NCI-H524 treated with DMSO at 0.1 percent for 48 hours (cell line): ENCODE measurements around the gene BDKRB1.

Source experiments
- DNase-seq: peaks from one replicate; lab custom pipeline; 2025; lab: John Stamatoyannopoulos, UW

Gene BDKRB1

DNA sequence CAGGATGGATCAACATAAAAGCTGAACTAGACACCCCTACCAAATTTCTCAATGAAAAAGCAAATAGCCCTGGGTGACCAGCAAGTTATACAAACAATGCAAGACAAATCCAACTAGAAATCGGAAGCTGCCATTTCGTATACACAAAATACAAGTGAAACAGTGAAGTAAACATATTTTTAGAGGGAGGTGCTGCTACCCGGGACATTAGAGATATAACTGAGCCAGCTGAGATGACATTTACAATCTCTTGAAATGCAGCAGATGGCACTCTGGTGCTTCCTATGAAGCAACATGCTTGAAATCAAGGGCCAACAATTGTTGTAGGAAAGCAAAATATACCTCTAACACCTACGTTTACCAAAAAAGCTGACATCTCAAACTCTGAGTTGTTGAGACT lies 25.5 kb downstream of the BDKRB1 start:
- DNase-seq = no peak

DNA sequence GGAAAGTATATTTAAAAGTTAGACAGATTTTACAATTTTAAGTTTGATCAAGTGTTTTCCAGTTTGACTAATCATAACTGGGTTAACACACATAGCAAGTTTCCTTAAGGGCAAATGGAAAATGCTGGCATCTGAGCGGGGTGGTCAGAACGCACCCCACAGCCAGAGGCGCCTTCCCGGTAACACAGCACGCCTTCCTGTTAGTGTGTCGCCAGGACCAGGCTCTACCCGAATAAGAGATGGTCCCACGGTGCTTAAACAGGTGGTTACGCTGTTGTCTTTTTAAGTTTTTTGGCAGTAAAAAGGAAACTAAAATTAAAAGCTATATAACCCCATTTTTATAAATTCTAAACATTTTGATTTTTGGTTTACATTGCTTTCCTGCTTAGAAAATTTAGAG lies 28.0 kb downstream of the BDKRB1 start:
- no peak for DNase-seq

DNA sequence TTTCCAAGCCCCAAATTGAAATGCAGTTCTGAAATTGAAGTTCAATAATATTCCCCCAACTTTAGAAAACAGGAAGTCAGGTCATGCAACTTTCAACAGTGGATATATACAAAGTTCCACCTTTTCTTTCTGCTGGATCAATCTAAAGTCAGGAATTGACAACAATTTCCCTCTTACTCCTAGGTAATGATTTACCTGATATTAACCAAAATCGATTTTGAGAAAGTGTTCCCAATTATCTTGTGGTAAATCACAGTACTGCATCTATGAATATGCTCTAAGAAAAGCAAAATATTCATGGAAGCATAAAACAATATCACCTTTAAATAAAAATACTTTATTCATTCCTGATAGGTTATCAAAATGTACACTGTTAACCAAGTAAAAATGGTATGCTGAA lies 28.4 kb downstream of the BDKRB1 start:
- DNase-seq = no peak

DNA sequence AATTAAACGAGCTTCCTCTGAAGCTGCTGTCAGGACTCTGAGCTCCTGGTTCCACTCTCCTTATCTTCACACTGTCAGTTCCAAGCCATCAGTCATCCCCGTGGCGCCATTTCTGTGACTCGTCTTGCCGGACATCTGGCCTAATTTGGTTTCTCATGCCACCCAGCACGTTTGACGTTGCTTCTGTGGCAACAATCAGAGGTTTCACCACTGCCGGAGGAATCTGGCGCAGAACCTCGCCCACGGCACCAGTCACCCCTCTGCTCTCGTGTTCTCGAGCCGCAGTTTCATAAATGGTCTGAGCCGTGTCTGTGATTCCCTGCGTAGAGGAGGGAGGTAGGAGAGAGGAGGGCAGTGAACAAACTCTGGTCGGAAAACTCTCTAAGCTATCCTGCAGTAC lies 29.7 kb downstream of the BDKRB1 start:
- no peak for DNase-seq

DNA sequence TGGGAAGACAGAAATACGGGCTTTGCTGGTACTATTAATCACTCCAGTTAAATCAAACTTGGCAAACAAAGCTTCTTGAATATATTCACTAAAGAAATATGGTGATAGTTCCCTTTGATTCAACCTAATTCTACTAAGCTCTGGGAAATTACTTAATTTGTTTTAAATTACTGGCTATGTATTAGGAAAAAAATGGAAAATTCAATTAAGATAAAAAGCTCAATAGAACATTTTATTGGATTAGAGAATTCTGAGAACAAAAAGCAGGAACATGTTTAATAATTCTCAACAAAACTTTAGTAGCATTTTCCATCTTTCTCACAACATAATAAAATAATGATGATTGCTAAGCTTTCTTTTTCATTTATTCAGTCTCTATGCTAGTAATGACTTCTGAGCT lies 30.2 kb downstream of the BDKRB1 start:
- DNase-seq = no peak

DNA sequence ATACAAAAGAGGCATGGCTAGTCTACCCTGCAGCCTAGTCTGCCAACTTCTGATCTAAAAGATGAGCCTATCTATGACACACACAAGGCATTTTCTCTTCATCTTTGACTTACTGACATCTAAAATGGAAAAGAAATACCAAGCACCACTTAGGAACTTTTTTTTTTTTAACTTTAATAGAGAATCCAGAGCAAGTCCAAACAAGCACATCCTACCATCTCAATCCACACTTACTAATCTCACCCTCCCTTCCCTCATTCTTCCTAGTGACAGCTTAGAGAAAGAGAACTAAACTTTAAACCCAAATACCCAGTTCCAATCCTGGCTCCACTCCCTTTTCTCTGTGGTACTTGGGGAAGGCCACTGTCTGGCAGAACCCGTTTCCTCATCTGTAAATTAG lies 31.8 kb downstream of the BDKRB1 start:
- DNase-seq = no peak

DNA sequence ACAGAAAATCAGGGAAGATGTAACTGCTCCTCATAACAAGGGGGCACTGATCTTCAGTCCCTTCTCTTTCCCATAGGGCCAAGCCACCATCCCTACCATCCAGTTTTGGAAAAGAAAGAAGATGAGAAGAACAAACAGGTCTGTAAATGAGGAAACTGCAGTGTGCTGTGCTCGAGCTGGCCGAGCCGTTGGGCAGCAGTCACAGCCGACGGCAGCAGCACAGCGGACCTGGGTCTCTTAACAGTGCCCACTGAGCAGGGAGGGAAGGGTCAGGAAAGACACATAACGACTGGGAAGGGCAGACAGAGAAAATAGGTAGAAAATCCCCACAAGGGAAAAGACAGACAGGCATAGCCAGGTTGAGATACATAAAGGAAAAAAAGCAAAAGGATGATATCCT lies 38.2 kb downstream of the BDKRB1 start:
- DNase-seq = no peak

DNA sequence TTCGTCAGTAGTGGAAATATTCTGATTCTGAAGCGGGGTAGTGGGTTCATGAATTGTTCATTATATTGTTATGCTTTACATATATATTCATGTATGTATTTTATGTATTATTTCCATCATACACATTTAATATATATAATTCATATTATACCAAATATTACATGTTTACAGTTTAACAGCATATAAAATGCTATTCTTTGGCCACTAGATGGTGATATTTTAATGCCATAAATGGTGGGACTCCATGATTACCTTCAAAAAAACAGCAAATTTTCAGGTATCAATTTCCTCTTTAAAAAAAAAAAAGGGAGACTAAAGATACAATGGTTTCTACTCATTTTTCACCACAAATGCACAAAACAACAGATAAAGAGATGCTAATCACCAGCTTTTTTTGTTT lies 41.0 kb downstream of the BDKRB1 start:
- DNase-seq = no peak

DNA sequence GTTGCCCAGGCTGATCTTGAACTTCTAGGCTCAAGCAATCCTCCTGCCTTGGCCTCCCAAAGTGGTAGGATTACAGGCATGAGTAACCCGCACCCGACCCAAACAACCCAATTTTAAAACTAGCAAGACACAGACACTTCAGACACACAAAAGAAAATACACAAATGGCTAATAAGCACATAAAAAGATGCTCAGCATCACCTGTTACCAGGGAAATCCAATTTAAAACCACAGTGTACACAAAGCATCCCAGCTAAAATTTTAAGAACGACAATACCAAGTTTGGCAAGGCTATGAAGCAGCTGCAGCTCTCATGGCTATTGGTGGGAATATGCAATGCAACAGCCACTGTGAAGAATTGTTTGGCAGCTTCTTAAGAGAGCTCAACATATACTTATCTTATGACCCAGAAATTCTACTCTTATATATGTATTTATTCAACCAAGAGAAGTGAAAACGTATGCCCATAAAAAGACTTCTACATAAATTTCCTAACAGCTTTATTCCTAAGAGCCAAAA lies 42.0 kb downstream of the BDKRB1 start:
- DNase-seq = no peak

DNA sequence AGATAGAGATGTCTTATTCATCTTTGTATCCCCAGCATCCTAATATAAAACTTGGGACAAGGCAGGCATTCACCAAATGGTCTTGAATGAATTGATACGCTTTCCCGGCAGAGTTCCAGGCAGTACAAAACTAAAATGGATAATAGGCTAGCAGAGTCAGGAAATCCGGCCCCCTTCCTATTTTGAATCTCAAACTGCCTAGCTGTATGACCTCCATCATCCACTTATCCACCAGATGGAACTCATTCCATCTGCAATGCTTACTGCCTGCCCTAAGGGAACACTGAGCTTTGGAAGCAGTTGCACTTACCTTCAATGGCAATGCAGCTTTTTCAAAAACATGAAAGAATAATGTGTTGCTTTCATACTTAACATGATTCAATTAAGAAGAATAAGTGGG lies 43.4 kb downstream of the BDKRB1 start:
- no peak for DNase-seq

DNA sequence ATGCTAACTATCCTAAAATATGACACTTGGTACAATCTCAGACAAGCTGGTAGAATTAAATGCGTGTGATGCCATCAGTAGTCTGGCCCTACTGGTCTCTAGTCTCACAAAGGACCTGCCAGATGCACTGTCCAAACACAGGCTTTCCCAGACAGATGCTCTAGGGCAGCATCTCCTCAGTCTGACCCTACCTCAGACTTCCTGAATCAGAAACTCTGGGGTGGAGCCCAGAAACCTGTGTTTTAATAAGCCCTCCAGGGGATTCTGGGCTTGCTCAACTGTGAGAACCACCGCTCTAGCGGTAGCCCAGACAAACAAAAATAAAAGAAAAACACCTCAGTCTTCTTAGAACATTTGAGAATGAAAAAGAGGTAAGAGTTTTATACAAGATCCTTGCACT lies 48.0 kb downstream of the BDKRB1 start:
- no peak for DNase-seq

DNA sequence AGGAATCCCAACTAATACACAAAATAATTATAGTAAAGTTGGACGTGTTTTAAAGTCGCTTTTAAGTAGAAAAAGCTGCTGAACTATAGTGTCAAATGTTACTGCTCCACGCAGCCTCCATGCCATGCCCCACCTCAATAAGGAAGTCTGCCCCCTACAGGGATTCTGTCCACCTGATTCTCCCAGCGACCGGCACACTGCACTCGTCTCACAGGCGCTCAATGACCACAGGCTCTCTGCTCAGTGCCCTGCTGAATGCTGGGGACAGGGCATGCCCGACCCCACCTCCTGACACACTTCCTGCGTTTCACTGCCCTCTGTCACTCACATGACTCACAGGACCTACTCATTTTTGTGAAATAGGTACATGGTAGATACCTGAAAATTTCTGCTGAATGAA lies 48.9 kb downstream of the BDKRB1 start:
- DNase-seq = no peak

DNA sequence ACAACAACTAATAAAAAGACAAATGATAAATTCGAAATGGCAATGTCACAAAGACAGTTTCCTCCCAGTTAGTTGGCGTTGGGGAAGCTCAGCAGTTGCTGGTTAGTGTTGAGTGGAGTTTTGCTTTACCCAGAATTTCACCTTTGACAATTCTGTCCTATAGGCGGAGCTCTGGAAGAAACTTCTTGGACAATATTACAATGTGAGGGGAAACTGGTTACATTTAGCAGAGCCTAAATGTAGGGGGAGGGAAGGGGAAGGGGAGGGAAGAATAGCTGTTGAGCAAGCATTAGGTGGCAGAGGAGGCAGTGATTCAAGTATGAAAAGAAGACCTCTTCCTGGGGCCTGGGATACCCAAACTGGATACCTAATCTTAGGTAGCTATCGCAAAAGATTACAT lies 51.4 kb downstream of the BDKRB1 start:
- no peak for DNase-seq

DNA sequence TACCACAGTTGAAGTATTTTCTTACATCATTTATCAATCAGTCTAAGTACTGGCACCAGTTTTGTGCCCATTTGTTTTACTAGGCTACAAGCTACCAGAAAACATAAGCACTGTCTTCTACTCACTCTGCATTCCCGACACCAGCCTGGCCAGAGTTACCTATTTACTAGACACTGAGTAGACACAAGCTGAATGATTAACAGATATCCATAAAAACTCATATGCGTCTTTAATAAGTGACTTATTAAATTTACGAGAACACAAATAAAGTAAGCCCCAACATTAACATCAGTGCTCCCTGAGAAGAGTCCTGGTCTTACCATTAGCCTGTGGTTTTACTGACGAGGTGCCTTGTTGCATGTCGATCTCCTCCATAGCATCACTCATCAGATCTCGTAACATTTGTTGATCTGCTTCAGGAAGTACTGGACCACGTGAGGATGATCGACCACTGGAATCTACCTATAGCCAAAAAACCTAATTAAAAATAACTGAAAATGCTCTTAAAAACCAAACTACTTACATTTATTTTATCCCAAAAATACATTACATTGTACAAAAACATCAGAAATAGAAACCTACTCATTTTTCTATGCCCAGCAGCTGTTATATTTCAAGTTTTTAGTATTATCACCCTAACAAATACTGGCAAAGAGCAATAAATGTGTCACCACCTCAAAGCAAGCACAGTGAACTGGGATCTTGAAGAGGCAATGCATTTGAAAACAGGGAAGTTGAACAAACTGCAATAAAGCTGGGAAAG lies 53.3 kb downstream of the BDKRB1 start:
- DNase-seq = no peak

DNA sequence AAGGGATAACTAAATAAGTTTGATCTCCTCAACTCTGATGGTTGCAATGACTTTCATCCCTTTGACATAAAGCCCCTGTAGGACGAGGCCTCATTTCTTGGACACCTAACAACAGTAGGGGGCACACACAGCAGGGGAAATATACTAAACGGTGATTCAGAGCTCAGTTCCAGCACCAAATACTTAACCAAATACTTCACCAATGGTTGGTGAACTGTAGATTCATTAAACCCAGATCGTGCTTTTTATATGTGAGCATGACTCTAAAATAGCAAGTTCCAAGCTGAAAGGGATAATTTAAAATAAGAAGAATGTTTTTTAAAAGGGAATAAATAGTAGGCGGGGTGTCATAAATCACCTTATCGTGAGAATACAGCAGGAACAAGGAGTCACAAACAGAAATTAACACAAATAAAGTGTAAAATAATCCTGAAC lies 53.9 kb downstream of the BDKRB1 start:
- no peak for DNase-seq

DNA sequence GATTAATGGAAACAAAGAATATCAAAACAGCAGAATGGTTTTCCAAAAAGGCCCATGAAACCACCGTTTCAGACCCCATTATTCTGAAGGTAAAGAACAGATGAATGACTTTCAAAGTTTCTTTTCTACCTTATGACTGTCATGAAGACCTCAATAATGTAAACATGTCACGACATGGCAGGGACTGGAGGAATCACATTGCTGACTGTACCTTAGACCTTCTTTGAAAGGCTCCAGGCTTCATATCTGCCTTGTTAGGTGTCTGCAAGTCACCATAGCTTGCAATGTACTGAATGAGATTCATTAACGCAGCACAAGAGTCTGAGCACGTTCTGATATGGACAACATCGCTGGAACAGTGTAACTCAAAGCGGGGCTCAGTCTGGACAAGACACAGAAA lies 54.9 kb downstream of the BDKRB1 start:
- DNase-seq = no peak
